Stimulated activated CD4-positive, alpha-beta T cell treated with anti-CD3 and anti-CD28 coated beads, Interleukin-1b, Interleukin-23, amount 100 ng/mL, for 1 hour (primary cell): ENCODE measurements around the gene RADIL.

Source experiments
- DNase-seq, 2 donors: peaks; one replicate each; pipeline ENCODE4 v3.0.0-alpha.2; 2020; ENCODE audit warnings: low read depth in 2 of 2

Gene RADIL

DNA sequence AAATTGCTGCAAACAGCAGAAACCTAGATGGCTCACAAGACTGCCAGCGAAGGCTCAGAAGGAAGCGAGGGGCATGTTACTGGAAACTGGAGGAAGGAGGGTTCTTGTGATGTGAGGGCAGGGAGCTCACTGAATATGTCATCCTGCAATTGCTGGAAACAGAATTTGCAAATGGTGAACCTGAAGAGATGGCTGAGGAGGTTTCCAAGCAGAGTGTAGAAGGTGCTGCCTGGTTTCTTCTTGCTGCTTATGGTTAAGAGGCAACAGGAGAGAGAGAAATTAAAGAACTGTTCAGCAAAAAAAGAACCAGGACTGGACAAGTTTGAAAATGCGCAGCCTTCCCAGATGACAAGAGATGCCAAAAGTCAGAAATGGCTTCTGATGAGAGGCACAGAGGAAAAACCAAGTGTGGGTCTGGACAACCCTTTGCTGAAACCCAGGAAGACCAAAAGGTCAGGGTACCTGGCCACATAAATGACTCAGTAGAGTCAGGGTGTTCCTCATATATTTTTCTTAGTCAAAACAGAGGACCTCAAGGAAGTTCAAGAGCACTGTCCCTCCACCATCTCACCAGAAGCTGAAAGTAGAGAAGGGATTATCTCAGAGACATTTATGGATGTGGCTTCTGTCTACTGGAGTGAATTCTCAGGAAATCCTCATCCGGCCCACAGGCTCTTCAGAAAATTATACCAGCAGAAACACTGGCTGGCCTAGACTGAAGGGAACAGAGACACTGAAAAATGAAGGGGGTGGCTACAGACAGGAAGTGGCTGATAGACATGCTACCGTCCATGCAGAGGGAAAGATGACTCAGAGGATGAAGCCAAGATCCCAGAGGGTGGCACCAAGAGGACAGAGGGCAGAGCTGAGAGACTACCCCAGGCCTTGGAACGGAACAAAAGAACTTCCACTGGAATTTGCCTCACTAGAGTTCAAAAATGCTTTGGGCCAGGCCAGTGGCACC, 31.8 kb downstream of the RADIL start:
- DNase-seq = no peak

DNA sequence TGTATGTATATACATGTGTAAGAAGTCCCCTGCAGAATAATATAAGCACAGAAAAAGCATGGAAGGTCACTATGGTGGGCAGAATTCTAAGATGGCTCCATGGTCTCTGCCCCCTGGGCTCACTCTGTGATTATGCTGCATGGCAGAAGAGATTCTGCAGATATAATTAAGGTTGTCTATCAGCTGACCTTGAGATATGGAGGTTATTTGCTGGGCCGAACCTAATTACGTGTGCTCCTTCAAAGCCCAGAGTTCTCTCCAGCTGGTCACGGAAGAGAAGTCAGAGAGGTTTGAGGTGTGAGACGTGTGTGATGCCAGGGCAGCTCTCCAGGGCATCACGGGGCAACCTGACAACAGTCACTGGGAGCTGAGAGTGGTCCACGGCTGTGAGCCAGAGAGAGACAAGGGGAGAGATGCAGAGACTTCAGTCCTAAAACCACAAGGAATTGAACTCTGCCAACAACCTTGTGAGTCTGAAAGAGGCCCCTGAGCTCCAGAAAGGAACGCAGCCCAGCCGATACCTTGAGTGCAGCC, 33.2 kb downstream of the RADIL start:
- DNase-seq = no peak

DNA sequence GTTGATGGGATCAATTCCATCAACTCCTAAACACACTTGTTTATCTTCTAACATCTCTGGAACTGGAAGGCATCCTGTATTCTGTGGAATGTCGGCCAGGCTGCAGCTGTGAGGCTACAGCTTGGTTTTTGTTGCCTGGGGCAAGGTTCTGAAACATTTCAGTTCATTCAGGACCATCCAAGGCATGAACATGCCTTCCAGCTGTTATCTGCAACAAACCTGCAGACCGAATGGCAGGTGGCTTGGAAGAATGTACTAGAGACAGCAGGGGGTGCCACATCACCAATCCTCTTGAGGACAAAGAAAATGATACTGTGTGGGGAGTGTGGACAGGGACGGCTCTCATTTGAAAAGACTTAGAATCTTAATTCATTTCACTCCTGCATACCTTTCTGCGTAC, 34.1 kb downstream of the RADIL start:
- no peak for DNase-seq

DNA sequence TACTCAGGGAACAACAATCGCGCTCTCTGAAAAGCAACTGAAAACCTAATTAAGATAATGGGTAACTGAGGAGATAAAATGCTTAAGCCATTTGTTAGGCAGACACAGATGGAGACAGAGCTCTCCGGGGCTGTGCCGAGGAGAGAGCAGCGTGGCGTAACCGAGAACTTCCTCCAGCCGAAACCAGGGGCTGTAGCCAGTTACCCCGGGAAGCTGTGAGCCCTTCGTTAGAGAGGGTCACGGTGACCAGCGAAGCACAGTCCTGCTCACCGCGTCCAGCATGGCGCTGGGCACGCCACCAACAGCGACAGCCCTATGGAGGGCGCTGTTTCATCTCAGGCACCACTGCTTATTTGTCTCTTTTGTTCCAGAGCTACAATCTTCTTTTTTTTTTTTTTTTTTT, 37.8 kb downstream of the RADIL start:
- DNase-seq = no peak

DNA sequence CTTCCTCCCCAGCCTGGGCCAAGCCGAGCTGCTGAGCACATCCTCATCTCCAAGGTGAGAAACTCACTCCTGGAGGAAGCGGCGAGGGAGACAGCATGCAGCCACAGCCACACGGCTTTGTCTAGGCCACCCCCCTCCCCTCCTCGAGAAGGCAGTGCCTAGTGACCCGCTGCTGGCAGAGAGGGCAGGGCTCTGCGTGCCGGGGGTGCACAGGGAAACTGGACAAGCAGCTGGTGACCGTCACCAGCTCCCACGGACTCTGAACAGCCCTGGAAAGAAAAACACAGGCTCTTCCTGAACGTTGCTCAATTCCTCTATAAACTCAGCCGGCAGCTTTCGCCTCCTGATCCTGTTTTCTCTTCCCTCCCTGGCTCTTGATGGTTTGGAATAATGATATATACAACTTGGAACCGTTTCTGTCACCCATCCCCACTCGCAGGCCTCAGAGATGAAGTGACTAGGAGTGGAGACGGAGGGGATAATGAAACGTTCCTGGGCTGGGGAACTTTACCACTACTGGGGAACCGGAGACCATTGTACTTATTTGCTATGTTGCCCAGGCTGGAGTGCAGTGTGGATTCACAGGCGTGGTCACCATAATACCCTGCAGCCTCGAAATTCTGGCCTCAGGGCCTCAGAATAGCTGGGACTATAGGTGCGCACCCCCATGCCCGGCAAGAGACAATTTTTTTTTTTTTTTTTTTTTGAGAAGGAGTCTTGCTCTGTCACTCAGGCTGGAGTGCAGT, 41.0 kb downstream of the RADIL start:
- no peak for DNase-seq

DNA sequence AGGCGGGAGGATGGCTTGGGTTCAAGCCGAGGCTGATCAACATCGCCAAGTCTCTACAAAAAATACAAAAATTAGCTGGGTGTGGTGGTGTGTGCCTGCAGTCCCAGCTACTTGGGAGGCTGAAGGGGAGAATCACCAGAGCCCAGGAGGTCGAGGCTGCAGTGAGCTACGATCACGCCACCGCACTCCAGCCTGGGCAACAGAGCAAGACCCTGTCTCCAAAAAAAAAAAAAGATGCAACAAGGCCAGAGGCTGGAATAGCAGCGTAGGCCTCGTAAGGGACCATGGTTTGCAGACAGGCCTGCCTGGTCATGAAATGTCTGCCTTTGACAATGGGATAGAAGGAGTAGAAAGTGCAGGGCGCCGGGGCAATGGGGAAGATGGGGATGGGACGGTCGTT, 41.7 kb downstream of the RADIL start:
- no peak for DNase-seq

DNA sequence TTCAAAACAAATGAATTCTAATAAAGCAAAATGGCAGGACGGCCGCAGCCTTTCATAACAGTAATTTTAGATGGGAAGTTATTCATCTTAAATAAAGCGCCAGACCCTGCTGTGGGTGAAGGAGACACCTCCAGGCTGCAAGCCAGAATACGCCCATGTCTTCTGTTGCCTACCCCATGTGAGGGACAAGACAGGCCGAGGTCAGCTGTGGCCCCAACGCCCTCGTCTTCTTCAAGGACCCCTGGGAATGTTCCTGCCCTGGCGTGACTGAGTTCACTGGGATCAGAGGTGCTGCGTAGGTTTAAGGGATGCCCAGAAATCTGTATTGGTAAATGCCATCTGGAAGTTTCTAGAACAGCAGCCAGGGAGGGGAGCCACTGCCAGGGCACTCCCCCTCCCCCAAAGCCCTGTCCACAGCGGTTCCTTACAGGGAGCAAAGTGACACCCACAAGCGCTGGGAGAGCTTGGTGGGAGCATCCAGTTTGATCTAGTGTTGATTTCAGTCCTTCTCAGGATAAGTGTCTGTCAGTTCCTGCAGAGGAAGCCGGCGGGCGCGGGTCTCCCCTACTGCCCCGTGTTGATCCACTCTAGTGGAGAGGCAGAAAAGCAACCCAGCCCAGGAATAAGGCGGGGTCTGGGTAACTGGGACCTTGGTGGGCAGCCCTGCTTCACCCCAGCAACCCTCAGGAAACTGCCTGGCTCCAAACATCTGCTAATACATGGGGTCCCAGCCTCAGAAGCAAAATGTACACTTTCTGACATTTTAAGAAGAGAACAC, 42.3 kb downstream of the RADIL start:
- no peak for DNase-seq

DNA sequence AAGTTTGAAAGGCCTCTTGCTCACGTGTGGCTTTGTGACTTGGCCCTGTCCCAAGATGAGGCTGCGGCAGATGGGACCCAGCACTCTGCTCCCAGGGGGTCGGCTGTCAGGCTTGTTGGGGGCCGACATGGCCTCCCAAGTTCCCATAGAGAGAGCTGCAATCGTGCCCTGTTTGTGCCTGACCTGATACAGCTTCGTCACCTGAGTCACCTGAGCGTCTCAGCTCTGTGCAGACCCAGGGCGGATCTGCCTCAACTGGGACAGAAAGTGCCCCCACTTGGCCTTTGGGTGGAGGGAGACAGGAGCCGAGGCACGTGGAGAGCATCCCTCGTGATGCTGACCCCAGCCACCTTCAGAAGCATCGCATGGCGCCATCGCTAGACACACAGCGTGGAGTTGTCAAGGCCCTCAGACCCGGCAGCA, 43.4 kb downstream of the RADIL start:
- DNase-seq = no peak

DNA sequence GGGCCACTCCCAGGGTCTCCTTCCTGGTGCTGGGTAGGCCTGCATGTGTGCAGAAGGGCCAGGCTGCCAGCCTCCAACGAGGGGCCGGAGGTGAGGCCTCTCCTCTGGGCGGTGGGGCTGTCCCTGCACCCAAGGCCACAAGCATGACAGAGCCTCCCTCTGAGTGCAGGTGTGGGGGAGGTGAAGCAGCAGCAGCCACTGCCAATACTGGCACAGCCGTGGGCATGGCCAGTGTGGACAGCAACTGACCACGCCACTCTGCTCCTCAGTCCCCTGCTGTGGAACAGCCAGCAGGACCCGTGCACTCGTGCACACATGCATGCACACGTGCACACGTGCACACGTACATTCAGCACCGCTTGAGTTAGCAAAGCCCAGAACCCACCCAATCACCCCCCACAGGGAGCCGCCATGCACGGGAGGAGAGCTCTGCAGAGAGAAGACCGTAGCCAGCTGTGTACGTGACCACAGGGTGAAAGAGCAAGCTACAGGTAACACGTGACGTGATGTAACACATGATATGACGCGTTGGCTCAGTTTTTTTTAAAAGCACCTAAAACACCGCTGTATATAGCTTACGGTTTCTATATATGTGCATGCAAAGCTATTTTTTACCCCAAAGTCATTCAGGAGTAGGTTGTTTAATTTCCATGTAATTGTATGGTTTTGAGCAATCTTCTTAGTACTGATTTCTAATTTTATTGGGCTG, 44.7 kb downstream of the RADIL start:
- no peak for DNase-seq

DNA sequence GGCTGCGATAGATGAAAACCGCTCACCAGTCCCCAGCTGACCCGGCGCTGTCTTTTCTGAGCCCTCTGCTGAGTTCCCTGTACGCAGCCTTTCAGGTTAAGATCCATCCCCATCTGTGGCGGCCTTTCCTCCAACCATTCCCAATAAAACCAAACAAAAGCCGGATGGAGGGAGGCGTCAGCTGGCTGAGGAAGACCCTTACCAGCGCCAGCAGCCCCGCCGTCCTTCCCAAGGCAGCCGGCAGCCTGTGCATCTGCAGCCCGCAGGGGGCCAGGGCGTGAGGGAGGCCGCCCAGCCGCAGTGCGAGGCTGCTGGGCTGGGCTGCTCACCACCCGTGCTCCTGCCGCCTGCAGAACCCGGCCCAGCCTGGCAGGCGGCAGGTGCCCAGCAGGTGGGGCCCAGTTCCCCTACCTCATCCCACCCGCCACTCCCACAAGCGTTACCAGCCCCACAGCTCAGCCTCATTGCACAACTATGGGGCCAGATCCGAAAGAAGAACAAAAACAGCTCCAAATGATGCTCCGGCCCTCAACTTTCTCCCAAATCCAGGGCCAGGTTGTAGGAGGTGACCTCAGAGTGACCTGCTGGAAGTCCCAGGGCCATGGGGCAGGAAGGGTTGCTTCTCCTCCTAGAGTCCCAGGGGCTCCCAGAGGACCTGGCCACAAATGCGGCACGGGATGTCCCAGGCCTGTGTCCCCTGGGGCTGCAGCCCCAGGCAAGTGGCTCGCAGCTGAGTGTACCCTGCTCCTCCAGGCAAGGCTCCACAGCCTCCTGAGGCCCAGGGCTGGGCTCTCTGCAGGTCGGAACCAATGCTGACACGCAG, 45.5 kb downstream of the RADIL start:
- DNase-seq = no peak

DNA sequence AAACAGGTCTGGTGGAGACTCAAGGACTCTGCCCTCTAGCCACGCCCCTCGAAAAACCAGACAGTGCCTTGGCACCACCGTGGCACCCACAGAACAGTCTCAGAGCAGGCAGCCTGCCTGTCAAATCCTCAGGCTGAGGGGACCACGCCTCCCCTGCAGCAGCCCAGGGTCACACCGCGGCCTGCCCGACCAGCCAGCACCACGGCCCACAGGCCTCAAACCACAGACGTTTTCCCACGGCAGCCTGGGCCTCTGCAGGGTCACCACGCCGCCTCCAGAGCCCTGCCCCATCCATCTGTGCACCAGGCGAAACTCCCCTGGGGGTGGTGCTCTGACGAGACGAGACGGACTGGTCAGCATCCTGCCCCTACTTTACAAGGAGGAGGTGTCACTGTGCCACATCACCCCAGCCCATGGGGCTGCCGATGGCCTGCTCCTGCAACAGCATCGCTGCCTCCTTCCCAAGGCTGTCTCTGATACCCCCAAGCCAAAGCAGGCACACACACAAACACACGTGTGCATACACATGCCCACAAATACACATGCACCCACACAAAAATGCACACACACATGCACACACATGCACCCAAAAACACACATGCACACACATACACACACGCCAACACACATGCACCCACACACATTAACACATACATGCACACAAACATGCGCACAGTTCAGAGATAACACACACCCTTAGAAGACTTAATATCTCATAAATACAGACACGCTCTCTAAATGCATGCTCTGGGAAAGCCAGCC, 46.3 kb downstream of the RADIL start:
- DNase-seq = no peak

DNA sequence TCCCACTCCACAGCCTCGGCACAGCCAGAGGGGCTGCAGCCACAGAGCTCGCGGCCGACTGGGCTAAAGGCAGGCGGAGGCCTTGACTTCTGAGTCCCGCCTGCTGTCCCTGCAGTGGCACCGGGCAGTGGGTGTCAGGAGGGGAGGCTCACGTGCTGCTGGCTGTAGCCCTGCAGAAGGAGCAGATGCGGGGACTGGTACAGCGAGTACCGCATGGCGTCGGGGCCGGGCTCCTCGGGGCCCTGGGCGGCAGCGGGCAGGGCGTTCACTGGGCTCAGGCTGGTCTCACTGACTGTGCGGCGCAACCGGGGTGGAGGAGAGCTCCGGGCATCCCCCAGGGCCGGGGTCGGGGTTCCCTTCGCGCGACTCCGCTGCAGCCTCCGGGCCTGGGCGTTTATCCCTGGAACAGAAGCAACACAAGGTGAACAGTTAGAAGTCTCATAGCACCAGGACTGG, 47.3 kb downstream of the RADIL start:
- DNase-seq = no peak

DNA sequence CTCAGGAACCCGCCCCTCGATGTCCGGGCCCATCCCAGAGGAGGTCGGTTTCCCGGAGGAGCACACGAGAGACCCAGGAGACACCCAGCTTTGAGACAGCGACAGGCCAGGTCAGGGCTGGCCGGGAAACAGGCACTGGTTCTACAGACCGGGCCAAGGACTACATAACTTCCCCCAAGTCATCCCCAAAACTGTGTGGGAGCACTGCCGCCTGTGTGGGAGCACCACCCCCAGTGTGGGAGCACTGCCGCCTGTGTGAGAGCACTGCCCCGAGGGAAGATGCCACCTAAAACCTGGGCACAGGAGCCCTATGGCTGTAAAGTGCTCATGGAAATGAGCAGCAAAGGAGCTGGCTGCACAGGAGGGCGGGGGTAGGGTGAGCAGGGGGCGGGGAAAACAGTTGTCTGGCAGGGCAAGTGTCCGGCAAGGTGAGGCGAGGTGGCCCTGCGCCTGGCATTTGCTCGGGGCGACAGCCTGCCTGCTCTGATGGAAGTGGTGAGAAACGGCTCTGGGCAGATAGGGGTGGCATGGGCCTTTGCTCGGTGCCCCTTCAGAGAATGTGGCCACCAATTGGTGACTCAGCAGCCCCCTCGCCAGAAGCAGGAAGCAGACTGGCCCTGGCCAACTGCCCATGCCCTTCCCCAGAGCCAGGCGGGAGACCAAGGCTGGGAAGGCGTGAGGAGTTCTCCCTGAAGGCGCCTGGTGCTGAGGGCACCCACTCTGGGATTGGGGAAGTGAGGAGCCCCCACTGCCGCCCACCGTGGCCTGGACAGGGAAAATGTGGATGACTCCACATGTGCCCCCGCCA, 47.9 kb downstream of the RADIL start:
- DNase-seq = no peak

DNA sequence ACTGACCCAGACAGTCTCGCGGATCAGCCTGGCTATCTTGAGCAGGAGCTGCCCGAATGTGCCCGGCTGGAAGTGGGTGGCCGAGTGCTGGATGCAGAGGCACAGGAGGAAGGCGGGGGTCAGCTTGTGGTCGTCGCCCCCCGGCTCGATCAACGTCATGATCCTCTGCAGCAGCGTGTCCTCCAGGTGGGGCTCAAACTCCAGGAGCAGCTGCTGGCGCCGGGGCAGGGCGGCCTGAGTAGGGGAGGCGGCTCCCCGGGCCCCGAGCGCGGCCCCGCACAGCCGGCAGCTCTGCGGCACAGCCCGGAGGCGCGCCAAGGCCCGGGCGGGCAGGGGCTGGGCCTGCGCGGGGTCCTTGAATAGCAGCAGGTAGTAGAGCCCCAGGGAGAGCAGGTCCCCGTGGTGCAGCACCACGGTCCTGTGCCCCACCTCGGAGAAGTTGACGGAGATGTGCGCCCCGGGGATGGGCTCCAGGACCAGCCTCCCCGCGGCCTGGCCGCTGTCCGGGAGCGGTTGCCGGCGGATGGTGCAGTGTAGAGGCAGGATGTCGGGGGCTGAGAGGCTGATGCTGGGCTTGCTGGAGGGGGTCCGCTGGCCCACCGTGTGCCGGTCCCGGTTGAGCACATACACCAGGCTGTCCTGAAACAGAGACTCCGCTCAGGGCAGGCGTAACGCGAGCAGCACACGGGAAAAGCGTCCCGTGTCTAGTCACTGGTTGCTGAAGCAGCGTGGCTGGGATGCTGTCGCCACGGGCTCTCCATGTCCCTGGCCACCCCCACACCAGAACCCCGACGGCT, 48.7 kb downstream of the RADIL start:
- DNase-seq = no peak

DNA sequence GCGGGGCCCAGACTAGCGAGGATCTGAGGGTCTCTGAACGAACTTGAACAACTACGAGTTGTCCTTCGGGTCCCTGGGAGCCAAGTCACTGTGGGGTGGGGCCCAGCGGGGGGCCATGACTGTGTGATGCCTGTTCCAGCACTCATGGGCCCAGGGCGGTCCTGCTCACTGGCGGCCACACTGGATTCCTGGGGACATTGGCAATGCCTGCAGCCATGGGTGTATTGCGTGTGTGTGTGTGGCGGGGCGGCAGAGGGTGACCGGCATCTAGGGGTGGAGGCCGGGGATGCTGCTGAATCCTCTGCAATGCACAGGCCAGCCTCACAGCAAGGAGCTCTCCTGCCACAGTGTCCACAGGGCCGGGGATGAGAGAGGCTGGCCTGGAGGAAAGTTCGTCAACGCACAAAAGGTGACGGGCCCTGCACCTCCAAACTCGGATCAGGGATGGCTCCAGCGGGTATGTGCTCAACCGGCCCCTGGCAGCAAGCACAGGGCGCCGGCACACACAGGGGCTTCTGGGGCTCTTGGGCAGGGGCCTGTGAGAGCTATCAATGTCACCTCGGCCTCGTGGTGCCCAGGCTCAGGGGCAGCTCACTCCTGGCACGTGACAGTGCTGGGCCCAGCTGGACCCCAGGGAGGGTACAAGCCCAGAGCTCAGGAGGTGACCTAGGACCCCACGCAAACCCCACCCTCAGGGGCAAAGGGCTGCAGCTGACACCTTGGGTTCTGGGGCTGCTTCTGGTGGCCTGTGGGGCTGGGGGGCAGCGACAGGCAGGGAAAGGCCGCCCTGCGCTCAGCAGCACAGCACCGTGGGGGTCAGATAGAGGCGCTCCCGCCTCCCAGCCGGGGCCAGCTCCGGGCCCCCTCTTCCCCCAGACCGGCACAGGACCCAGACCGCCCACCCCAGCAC, 49.6 kb downstream of the RADIL start:
- no peak for DNase-seq

DNA sequence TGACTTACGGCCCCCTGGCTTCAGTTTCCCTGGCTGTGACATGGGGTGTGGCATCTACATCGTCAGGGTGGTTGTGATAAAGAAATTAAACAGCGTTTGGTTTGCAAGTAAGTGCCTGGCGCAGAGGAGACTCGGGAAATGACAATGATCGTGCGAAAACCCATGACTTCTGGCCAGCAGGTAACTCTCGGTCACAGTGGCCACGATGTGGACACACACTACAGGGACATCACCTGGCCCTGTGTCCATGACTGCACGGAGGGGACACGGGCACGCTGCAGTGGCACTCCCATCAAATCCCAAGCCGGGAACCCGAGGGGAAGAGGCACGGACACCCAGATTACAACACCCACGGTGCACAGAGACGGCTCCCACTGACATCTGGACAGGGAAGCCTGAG, 50.3 kb downstream of the RADIL start:
- DNase-seq = no peak

DNA sequence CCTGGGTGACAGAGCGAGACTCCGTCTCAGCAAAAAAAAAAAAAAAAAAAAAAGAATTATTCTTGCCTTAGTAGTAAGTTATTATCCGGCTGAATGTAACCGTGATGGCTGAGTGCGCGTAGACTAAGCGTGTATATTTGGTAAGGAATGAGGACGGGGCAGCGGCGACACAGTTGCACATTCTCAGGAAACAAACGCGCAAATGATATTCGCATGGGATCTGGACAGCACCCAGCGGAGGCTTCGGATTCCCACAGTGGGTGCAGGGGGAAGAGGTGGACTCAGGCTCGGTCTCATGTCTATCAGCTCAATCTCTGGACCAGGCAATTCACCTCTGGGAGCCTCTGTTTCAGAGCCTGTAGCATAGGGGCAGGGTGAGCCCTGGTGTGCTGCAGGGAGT, 50.8 kb downstream of the RADIL start:
- DNase-seq = no peak
